ENCODE results near the gene IGFBP5.

IGFBP5 gene

GRCh38 chr2:216727346-216728122, 32.2 kb upstream of the IGFBP5 start:
- H3K36me3 Mint-ChIP-seq, result no peaks in the 10 kb centered on the region
- H3K27ac Mint-ChIP-seq, result no peak overlapping the region
- no peaks in the 10 kb centered on the region for H3K4me1 Mint-ChIP-seq
- no peak overlapping the region for H3K4me3 Mint-ChIP-seq
- CTCF ChIA-PET, result interaction anchor here (1.1 kb wide), 2 partner anchors 18 to 50 kb away, joined by 3 read pairs; no protein-coding TSS in a partner anchor
- DNase-seq, result no peak
- no peaks in the 10 kb centered on the region for H3K9me3 Mint-ChIP-seq
- peaks cover 29% of the 10 kb centered on the region for H3K27me3 Mint-ChIP-seq

GRCh38 chr2:216724190-216724589, 28.8 kb upstream of the IGFBP5 start:
- Mint-ChIP-seq H3K4me1 (no peaks in the 10 kb centered on the region), H3K36me3 (no peaks in the 10 kb centered on the region), H3K4me3 (no peak overlapping the region), H3K27me3 (peaks cover 29% of the 10 kb centered on the region), H3K9me3 (no peaks in the 10 kb centered on the region), H3K27ac (no peak overlapping the region)
- DNase-seq, result no peak
- CTCF ChIA-PET, result no interaction called here

DNA sequence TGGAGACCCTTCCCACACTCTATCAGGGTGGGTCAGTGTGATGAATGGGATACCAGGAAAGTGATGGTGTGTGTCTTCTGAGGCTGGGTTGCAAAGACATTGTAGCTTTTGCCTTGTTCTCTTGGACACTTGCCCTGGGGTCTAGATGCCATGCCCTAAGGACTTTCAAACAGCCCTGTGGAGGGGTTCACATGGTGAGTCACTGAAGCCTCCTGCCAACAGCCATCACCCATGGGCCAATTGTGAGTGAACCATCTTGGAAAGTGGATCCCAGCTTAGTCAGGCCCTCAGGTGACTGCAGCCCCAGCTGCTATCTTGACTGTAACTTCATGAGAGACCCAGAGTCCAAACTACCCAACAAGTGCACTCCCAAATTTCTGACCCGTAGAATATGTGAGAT, 25.8 kb upstream of the IGFBP5 start:
- Mint-ChIP-seq H3K4me3 (no peak overlapping the region), H3K27ac (no peak overlapping the region), H3K4me1 (no peaks in the 10 kb centered on the region), H3K36me3 (no peaks in the 10 kb centered on the region), H3K9me3 (no peaks in the 10 kb centered on the region), H3K27me3 (peaks cover 25% of the 10 kb centered on the region)
- no peak for DNase-seq
- CTCF ChIA-PET, result no interaction called here

DNA sequence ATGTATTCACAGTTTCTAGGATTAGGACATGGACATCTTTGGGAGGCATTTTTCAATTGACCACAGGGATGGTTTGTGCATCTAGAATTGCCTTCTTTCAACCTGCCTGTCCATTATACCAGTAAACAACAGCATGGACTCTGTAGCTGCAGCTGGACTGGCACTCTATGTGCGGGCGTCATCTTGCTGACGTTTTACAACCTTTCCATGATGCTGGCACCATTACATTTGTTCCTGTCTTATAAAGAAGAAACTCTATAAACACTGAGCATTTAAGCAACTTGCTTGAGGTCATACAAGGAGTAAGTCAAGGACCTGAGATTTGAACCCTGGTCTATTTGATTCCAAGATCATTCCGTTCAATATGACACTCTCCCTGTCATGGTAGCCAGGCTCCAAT, 25.4 kb upstream of the IGFBP5 start:
- Mint-ChIP-seq H3K27me3 (peaks cover 29% of the 10 kb centered on the region), H3K9me3 (no peaks in the 10 kb centered on the region), H3K36me3 (no peaks in the 10 kb centered on the region), H3K4me1 (no peaks in the 10 kb centered on the region), H3K4me3 (no peak overlapping the region), H3K27ac (no peak overlapping the region)
- no peak for DNase-seq
- CTCF ChIA-PET, result no interaction called here

DNA sequence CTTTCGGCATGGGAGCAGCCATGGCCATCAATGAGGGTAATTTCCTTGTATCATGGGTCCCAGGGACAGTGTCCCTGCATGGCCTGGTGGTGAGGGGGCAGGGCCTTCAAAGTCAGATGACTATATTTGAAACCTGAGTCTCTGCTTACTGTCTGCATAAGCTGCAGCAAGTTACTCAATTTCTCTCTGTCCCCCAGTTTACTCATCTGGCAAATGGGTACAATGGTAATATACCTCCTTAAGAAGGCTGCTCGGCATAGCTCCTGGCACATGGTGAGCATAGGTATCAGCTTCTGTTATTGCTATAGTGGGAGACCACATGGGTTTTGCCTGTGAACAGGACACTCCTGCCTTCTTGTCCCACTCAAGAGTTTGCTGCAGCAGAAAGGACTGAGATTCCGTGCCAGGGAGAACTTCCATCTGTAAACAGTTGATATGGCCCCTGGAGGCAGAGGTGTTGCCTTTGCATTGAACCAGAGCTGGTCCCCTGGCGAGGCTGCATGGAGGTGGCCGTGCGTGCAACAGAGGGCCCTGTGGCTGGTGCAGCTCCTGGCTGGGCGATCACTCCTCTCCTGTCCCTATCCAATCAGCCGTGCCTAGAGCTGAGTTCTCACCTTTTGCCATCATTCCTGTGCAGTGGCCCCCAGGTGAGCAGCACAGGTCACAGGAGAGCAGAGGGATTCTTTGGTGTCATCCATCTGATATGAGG, 22.7 kb upstream of the IGFBP5 start:
- peaks cover 33% of the 10 kb centered on the region for H3K27me3 Mint-ChIP-seq
- H3K9me3 Mint-ChIP-seq, result no peaks in the 10 kb centered on the region
- no peak for DNase-seq
- no peaks in the 10 kb centered on the region for H3K36me3 Mint-ChIP-seq
- no peak overlapping the region for H3K27ac Mint-ChIP-seq
- no peaks in the 10 kb centered on the region for H3K4me1 Mint-ChIP-seq
- no peak overlapping the region for H3K4me3 Mint-ChIP-seq
- CTCF ChIA-PET, result no interaction called here

GRCh38 chr2:216717491-216717901, 22.1 kb upstream of the IGFBP5 start:
- Mint-ChIP-seq H3K27ac (no peak overlapping the region), H3K27me3 (peaks cover 32% of the 10 kb centered on the region)
- DNase-seq, result no peak

GRCh38 chr2:216716109-216716508, 20.8 kb upstream of the IGFBP5 start:
- Mint-ChIP-seq H3K4me3 (no peak overlapping the region), H3K4me1 (no peaks in the 10 kb centered on the region), H3K27me3 (peaks cover 24% of the 10 kb centered on the region), H3K36me3 (no peaks in the 10 kb centered on the region), H3K9me3 (no peaks in the 10 kb centered on the region), H3K27ac (no peak overlapping the region)
- no peak for DNase-seq
- CTCF ChIA-PET, result no interaction called here

More at GRCh38 chr2:216717491-216717901, 22.1 kb upstream of the IGFBP5 start:
- CTCF ChIA-PET, result no interaction called here
- Mint-ChIP-seq H3K4me1 (no peaks in the 10 kb centered on the region), H3K36me3 (no peaks in the 10 kb centered on the region), H3K4me3 (no peak overlapping the region), H3K9me3 (no peaks in the 10 kb centered on the region)

GRCh38 chr2:216715402-216715974, 20.1 kb upstream of the IGFBP5 start:
- H3K9me3 Mint-ChIP-seq, result no peaks in the 10 kb centered on the region
- no peak overlapping the region for H3K27ac Mint-ChIP-seq
- CTCF ChIA-PET, result no interaction called here
- peaks cover 24% of the 10 kb centered on the region for H3K27me3 Mint-ChIP-seq
- H3K36me3 Mint-ChIP-seq, result no peaks in the 10 kb centered on the region
- H3K4me1 Mint-ChIP-seq, result no peaks in the 10 kb centered on the region
- H3K4me3 Mint-ChIP-seq, result no peak overlapping the region
- no peak for DNase-seq

DNA sequence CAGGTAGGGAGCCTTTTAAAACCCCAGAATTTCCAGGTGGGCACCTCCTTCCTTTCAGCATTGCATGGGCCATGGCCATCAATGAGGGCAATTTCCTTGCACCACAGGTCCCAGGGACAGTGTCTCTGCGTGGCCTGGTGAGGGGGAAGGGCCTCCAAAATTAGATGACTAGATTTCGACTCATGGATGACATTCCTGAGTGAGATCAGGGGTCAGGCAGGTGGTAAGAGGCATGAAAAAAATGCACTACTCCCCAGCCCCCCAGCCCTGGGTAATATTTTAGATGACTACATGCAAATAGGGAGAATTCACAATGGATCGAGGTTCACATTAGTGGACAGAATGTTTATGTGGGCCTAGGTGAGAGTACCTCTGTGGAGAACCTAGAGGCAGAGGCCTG, 19.0 kb upstream of the IGFBP5 start:
- Mint-ChIP-seq H3K27me3 (peaks cover 20% of the 10 kb centered on the region), H3K4me3 (no peak overlapping the region), H3K4me1 (no peaks in the 10 kb centered on the region), H3K36me3 (no peaks in the 10 kb centered on the region), H3K27ac (no peak overlapping the region), H3K9me3 (no peaks in the 10 kb centered on the region)
- CTCF ChIA-PET, result no interaction called here
- DNase-seq, result no peak

DNA sequence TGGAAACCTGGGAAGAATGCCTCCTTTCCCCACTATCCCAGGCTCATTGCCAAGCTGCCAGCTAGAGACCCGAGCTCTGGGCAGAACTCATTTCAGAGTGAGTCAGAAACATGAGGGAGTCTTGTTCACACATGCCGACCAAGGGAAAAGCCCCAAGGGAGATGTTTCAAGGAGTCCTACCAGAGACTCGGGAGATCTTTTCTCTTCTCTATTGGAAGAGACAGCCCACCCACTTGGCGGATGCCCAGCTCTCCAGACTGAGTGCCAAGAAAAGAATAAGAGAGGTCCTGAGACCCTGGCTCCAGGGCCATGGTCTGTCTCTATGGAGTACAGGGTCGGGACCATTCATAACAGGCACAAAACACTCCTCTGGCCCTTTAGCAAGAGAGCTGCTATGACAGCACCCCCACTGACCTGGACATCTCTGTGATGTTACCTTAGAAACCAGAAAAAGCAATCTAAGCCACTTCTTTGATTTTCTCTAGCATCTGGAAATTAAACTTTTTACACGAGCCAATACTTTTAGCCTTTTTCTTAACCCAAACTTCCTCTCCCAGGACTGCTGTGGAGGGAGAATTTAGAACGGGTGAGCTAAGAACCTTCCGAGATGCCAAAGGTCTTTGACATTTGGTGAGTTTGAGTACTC, 18.5 kb upstream of the IGFBP5 start:
- H3K36me3 Mint-ChIP-seq, result no peaks in the 10 kb centered on the region
- H3K4me1 Mint-ChIP-seq, result no peaks in the 10 kb centered on the region
- no peak overlapping the region for H3K27ac Mint-ChIP-seq
- H3K4me3 Mint-ChIP-seq, result no peak overlapping the region
- H3K27me3 Mint-ChIP-seq, result peaks cover 20% of the 10 kb centered on the region
- H3K9me3 Mint-ChIP-seq, result no peaks in the 10 kb centered on the region
- no peak for DNase-seq
- CTCF ChIA-PET, result no interaction called here

DNA sequence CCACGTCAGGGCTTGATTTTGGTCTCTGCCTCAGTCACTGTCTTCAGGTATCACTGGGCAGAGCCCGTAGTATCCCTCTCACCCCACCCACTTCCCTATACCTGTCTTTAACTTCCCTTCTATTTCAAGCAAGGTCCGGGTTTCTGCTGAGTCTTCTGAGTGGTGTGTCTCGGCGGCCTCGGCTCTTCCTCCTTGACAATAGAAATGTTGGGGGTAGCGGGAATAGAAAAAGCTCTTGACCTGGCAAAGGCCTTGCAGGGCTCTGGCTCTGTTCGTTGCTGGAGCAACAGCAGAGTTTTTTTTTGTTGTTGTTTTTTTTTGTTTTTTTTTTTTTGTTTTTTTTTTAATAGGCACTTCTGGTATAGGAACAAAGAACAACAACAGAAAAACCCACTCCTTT, 16.0 kb upstream of the IGFBP5 start:
- Mint-ChIP-seq H3K4me3 (no peak overlapping the region), H3K27me3 (peaks cover 20% of the 10 kb centered on the region), H3K27ac (no peak overlapping the region), H3K36me3 (no peaks in the 10 kb centered on the region), H3K4me1 (no peaks in the 10 kb centered on the region), H3K9me3 (no peaks in the 10 kb centered on the region)
- CTCF ChIA-PET, result no interaction called here
- DNase-seq, result no peak

GRCh38 chr2:216710551-216711301, 15.4 kb upstream of the IGFBP5 start:
- Mint-ChIP-seq H3K4me1 (no peaks in the 10 kb centered on the region), H3K27ac (no peak overlapping the region), H3K4me3 (no peak overlapping the region), H3K27me3 (peaks cover 15% of the 10 kb centered on the region), H3K9me3 (no peaks in the 10 kb centered on the region), H3K36me3 (no peaks in the 10 kb centered on the region)
- no peak for DNase-seq
- CTCF ChIA-PET, result no interaction called here

- Mint-ChIP-seq H3K36me3 (no peaks in the 10 kb centered on the region), H3K27ac (no peak overlapping the region), H3K9me3 (no peaks in the 10 kb centered on the region), H3K27me3 (peaks cover 4% of the 10 kb centered on the region), H3K4me1 (no peaks in the 10 kb centered on the region), H3K4me3 (no peak overlapping the region)
- CTCF ChIA-PET, result interaction anchor here (1.2 kb wide), 1 partner anchor 949 kb away, joined by 4 read pairs; no protein-coding TSS in a partner anchor
- no peak for DNase-seq
Observed at GRCh38 chr2:216702756-216703155, 7.4 kb upstream of the IGFBP5 start.

GRCh38 chr2:216701544-216701943, 6.2 kb upstream of the IGFBP5 start:
- H3K4me3 Mint-ChIP-seq, result no peak overlapping the region
- H3K9me3 Mint-ChIP-seq, result no peaks in the 10 kb centered on the region
- no peaks in the 10 kb centered on the region for H3K4me1 Mint-ChIP-seq
- CTCF ChIA-PET, result interaction anchor here (1.2 kb wide), 1 partner anchor 950 kb away, joined by 4 read pairs; no protein-coding TSS in a partner anchor
- H3K36me3 Mint-ChIP-seq, result no peaks in the 10 kb centered on the region
- H3K27ac Mint-ChIP-seq, result no peak overlapping the region
- no peak for DNase-seq
- peaks cover 4% of the 10 kb centered on the region for H3K27me3 Mint-ChIP-seq
